HG03095 (cell line): ENCODE results near the gene NIBAN1.

Source experiments
- ATAC-seq: cut with Tn5 transposase; IDR thresholded peaks from one replicate; pipeline ENCODE4 v1.9.1; 2021; ENCODE audit warnings: moderate library complexity; ENCODE audit not compliant: unreplicated experiment

The NIBAN1 gene

GRCh38 chr1:184947497-184948256, 26.6 kb downstream of the NIBAN1 start:
- no peak for ATAC-seq

DNA sequence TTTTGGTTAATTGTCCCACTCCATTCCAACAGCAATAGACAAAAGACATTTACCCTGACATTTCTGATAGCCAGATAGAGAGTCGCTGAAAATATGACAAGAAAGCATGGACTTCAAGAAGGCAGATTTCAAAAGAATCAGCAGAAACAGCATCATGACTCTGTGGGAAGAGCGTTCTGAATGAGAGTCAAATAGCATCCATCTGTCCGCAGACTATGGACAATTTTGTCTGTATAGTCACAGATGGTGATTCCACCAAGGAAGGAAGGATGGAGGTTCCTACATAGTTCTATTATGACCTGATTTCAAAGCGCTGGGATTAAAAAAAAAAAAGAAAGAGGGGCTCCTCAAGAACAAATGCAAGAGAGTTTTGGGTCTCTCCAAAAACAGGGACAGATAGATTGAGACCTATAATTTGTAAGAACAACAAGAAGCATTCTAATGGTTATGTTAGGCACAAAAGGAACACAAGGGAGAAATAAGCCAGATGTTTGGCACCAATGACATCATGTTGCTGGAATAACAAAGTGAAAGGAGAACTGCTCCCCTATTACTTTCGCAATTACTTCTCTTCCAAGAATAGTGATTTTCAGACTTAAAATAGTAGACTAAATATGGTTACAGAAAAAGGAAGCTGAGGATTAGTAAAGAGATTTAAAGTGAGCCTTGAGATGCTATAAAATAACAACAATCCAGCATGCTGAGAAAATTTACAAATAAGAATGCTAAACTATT, 28.5 kb downstream of the NIBAN1 start:
- peak; percentile 56 for ATAC-seq

GRCh38 chr1:184945029-184945428, 29.3 kb downstream of the NIBAN1 start:
- no peak for ATAC-seq

DNA sequence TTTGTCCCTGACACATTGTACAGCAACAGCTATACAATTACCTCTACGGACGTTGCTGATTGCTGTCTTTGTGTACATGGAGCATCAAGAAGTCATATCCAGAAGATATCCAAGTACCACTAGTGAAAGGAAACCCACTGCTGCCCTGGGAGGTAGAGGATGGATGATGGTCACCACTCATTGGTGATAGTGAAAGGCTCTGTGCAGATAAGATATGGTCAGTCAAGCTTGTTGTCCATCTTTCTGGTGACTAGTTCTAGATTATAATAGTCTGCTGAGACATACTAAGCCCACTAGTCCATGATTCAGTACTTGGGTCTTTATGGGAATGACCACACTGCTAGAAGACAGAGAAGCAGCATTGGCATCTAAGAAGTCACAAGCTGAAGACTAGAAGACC, 30.3 kb downstream of the NIBAN1 start:
- no peak for ATAC-seq

GRCh38 chr1:184941735-184942134, 32.6 kb downstream of the NIBAN1 start:
- peak; percentile 49 for ATAC-seq

DNA sequence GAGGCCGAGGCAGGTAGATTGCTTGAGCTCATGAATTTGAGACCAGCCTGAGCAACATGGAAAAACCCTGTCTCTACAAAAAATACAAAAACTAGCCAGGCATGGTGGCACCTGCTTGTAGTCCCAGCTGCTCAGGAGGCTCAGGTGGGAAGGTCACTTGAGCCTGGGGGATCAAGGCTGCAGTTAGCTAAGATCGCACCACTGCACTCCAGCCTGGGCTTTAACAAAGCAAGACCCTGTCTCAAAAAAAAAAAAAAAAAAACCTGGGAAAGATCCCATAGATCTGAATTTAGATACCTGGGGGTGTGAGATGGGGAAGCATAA, 32.9 kb downstream of the NIBAN1 start:
- ATAC-seq: no peak

- ATAC-seq: no peak
Observed at GRCh38 chr1:184940694-184941409, 33.5 kb downstream of the NIBAN1 start.

- ATAC-seq: no peak
Observed at GRCh38 chr1:184940226-184940625, 34.1 kb downstream of the NIBAN1 start.

DNA sequence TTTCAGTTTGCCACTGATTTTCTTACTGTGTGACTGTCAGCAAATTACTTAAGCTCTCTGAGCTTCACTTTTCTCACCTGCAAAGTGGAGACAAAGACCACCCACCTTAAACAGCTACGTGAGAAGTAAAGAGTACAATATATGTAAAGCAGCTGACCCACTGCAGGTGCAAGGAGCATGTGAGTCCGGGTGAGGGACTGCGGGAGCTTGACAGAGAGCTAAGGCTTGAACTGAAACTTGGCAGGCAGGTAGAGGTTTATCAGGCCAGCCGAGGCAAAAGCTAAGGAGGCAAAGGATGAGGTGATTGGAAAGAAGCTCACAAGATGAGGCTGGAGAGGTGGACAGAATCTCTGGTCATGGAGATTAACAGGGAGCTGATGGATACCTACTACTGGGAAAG, 36.6 kb downstream of the NIBAN1 start:
- ATAC-seq: no peak

- ATAC-seq: no peak
Observed at GRCh38 chr1:184935920-184936798, 38.1 kb downstream of the NIBAN1 start.

DNA sequence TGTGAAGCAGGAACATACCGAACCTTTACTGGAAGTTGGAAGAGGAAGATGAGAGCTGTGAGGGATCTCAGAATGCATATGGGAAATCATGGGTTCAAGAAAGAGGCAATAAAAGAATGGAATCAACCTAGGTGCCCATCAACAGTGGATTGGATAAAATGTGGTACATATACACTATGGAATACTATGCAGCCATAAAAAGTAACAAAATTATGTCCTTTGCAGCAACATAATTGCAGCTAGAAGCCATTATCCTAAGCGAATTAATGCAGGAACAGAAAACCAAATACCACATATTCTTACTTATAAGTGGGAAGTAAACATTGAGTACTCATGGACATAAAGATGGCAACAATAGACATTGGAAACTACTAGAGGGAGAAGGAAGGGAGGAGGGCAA, 40.4 kb downstream of the NIBAN1 start:
- ATAC-seq: no peak

GRCh38 chr1:184932319-184932718, 42.0 kb downstream of the NIBAN1 start:
- ATAC-seq: no peak

GRCh38 chr1:184931566-184931965, 42.7 kb downstream of the NIBAN1 start:
- ATAC-seq: no peak

DNA sequence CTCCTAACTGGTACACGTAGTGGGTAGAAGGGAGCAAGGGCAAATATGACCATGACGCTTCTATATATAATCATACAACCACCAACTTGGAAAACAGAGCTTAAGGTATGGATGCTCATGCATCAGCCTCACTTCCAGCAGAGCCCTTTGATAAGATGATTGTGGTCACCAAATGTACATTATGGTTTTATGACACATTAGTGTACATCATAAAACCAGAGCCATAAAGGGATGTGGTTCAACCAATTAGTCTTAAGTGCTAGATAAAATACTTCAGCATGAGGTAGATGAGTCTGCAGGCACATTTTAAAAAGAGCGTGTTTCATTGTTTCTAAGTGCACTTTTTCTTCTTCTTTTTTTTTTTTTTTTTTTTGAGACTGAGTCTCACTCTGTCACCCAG, 43.7 kb downstream of the NIBAN1 start:
- no peak for ATAC-seq

DNA sequence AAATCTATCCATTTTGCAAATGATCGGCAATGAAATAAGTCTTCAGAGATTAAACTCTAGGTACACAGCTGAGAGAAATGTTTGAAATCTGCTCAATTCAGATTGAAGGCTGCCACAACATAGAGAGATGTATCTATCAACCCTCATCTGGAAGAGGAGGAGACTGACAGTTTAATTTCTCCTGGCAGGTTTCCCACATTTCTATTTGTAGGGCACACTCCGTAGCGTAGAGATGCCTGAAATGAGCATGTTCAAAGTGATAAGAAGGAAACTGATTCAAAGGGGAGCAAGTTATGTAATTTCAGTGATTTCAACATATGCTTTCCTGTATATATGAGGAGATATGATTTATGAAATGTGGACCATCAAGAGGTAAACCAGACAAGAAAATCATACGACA, 44.1 kb downstream of the NIBAN1 start:
- no peak for ATAC-seq

- ATAC-seq: no peak
Observed at GRCh38 chr1:184929711-184930202, 44.6 kb downstream of the NIBAN1 start.

GRCh38 chr1:184928394-184928793, 45.9 kb downstream of the NIBAN1 start:
- no peak for ATAC-seq
